Measurements from ENCODE around the gene ZNF292. TPM values are rescaled to one million over a fixed set of nuclear protein-coding genes. Genes with fewer than 3 reads are reported as not detected.
A peak's percentile ranks its signal among the peaks of the same experiment; 100 is the strongest.

Gene ZNF292
- total and polyA plus RNA-seq, 7 donors = 3.0 to 117 (median 50.7) TPM

- H3K27me3 ChIP-seq = no peaks in the 10 kb centered on the region
- no peak for TF ChIP-seq CTCF (IDR thresholded peaks at IDR 0.05)
- no peak for TF ChIP-seq POLR2A (IDR thresholded peaks at IDR 0.05)
- no peak for TF ChIP-seq EP300 (IDR thresholded peaks at IDR 0.05)
- TF ChIP-seq POLR2AphosphoS5 (IDR thresholded peaks at IDR 0.05) = no peak
- no peak overlapping the region for H3K4me3 ChIP-seq
- peaks cover 0 to 22% (median 12%) of the 10 kb centered on the region in 4 donors for H3K4me1 ChIP-seq
- intact Hi-C loops (cut with DNase I) = loop anchor here (5.0 kb wide), 1 partner anchor 32 kb away; no protein-coding TSS in a partner anchor
- 68 to 76% methylated on average over 1 of the region's 1 CpG for WGBS, 2 donors
- H3K36me3 ChIP-seq = no peaks in the 10 kb centered on the region
- no peaks in the 10 kb centered on the region for H3K9me3 ChIP-seq
- no peak for DNase-seq
- no peak overlapping the region for H3K27ac ChIP-seq
These were observed 44.4 kb downstream of the ZNF292 start for GRCh38 chr6:87199787-87200186.

GRCh38 chr6:87200469-87201175 is 45.3 kb downstream of the ZNF292 start:
- TF ChIP-seq POLR2AphosphoS5 (IDR thresholded peaks at IDR 0.05) = no peak
- no peak for TF ChIP-seq CTCF (IDR thresholded peaks at IDR 0.05)
- TF ChIP-seq POLR2A (IDR thresholded peaks at IDR 0.05) = no peak
- TF ChIP-seq EP300 (IDR thresholded peaks at IDR 0.05) = no peak
- peak; percentile 72 for DNase-seq
- intact Hi-C loops (cut with DNase I) = loop anchor here (5.0 kb wide), 1 partner anchor 33 kb away; no protein-coding TSS in a partner anchor

GRCh38 chr6:87203448-87204023 is 48.2 kb downstream of the ZNF292 start:
- intact Hi-C loops (cut with DNase I) = loop anchor here (5.0 kb wide), 1 partner anchor 36 kb away; no protein-coding TSS in a partner anchor
- H3K36me3 ChIP-seq = no peaks in the 10 kb centered on the region
- H3K9me3 ChIP-seq = no peaks in the 10 kb centered on the region
- no peak for DNase-seq
- TF ChIP-seq POLR2AphosphoS5 (IDR thresholded peaks at IDR 0.05) = no peak
- no peak for TF ChIP-seq POLR2A (IDR thresholded peaks at IDR 0.05)
- no peak for TF ChIP-seq CTCF (IDR thresholded peaks at IDR 0.05)
- no peak for TF ChIP-seq EP300 (IDR thresholded peaks at IDR 0.05)
- peaks cover 0 to 33% (median 12%) of the 10 kb centered on the region in 4 donors for H3K4me1 ChIP-seq
- no peak overlapping the region for H3K27ac ChIP-seq
- 92 to 93% methylated on average over 4 of the region's 4 CpGs for WGBS, 2 donors
- no peak overlapping the region for H3K4me3 ChIP-seq
- H3K27me3 ChIP-seq = no peaks in the 10 kb centered on the region

More at GRCh38 chr6:87200469-87201175, 45.3 kb downstream of the ZNF292 start:
- Histone ChIP-seq H3K36me3 (no peaks in the 10 kb centered on the region), H3K4me3 (no peak overlapping the region), H3K9me3 (no peaks in the 10 kb centered on the region), H3K4me1 (peaks cover 0 to 22% (median 12%) of the 10 kb centered on the region in 4 donors), H3K27me3 (no peaks in the 10 kb centered on the region), H3K27ac (no peak overlapping the region)
- WGBS, 2 donors = 94 to 96% methylated on average over 4 of the region's 4 CpGs

DNA sequence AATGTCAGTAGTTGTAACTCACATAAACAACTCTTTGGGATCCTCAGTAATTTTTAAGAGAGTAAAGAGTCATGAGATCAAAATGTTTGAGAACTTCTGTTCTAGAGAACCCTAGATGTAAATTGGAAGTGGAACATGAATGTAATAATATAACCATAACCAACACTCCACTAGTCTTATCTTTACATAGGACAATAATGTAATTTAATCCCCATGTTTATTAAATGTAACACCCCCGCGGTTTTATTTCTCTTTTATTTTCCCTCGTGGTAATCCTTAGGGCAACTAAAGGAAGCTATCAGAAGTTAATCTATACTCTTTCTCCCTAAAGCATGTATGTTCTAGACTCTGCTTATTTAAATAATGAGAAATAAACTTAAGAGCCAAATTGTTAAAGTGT is 54.4 kb downstream of the ZNF292 start:
- Histone ChIP-seq H3K36me3 (no peaks in the 10 kb centered on the region), H3K9me3 (no peaks in the 10 kb centered on the region), H3K4me1 (peaks cover 0 to 61% (median 12%) of the 10 kb centered on the region in 4 donors), H3K27ac (no peak overlapping the region), H3K4me3 (no peak overlapping the region), H3K27me3 (no peaks in the 10 kb centered on the region)
- DNase-seq = no peak
- 18 to 56% methylated on average over 3 of the region's 3 CpGs for WGBS, 2 donors
- no peak for TF ChIP-seq POLR2AphosphoS5 (IDR thresholded peaks at IDR 0.05)
- TF ChIP-seq EP300 (IDR thresholded peaks at IDR 0.05) = no peak
- no peak for TF ChIP-seq POLR2A (IDR thresholded peaks at IDR 0.05)
- no peak for TF ChIP-seq CTCF (IDR thresholded peaks at IDR 0.05)
- intact Hi-C loops (cut with DNase I) = no loop called here

Data from sigmoid colon (tissue), 7 donors.